DMS 273 treated with DMSO at 0.1 percent for 48 hours (cell line): ENCODE results near the gene PITPNM2.

Experiments
- DNase-seq: peaks from one replicate; lab custom pipeline; 2025; lab: John Stamatoyannopoulos, UW

The PITPNM2 gene

DNA sequence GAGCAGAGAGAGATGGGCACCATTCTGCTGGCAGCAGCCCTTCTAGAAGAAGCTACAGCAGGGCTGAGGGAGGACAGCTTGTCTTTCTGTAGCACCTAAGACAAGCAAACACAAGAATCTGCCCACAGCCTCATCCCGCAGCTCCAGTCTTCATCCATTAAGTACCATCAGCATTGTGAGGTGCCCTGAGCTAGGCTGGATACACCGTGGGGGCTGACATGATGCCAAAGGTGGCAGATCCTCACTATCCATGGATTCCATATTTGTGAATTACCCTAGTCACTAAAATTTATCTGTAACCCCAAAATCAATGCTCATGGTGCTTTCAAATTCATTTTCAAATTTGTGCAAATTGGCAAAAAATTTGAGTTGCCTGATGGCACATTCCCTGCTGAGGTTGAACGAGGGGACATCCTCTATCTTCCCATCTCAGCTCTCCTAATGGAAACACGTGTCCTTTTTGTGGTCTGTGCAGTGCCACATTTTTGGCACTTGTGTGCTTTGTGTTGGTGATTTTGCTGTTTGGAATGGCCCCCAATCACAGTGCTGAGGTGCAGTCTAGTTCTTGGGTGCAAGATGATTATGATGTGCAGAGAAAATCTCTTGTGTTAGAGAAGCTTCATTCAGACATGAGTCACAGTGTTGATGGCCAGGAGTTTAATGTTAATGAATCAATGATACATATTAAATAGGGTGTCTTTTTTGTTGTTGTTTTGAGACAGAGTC is 7.0 kb downstream of the PITPNM2 start:
- no peak for DNase-seq

GRCh38 chr12:123142921-123143735 is 7.8 kb downstream of the PITPNM2 start:
- DNase-seq = no peak

DNA sequence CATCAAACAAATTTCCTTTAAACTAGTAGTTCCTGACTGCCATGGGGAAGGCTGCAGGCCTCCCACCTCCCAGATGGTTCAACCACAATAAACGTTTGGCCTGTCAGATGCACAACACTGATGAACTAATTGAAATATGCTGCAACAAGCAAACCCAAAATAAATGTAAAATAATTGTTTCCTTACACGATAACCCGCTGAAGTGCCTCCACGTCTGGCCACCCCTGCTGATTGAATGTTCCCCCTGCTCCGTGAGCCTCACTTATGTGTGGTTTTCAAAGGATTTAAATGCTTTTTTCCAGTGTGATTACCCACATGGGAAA is 8.4 kb downstream of the PITPNM2 start:
- DNase-seq = no peak

GRCh38 chr12:123141615-123142517 is 9.0 kb downstream of the PITPNM2 start:
- no peak for DNase-seq

- DNase-seq = no peak
Measured at GRCh38 chr12:123140676-123141614, 9.9 kb downstream of the PITPNM2 start.

DNA sequence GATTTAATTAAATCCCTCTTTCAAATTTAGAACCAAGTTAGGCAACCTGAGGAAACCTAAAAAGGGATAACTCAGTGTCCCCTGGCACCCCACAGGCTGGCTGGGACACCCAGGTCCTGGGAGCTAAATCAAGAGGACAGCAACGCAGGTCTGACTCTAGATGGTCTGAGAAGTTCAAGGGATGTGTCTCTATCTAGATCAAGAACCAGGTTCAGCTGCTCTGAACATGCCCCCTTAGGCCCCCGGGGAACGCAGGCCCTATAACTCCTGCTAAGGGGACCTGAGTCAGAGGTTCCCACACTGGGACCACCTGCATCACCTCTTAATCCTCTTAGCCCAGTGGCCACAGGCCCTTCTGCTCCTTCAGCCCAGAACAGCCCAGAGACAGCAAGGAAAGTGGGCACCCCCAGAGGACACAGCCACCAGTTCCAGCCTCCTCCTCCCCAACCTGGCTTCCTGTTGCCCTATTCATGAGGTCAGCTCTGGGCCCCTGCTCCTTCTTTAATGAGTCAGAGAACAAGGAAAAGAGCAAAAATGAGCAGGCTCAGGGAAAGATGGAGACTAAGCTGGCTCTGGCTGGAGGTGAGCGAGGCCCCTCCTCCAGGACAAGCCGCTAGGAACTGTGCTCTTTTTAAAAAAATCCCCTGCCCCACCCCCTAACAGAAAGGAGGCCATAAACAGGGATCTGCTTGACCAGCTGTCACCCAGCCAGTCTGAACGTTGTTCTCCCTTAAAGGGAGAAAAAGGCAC is 10.8 kb downstream of the PITPNM2 start:
- peak; percentile 35 for DNase-seq

DNA sequence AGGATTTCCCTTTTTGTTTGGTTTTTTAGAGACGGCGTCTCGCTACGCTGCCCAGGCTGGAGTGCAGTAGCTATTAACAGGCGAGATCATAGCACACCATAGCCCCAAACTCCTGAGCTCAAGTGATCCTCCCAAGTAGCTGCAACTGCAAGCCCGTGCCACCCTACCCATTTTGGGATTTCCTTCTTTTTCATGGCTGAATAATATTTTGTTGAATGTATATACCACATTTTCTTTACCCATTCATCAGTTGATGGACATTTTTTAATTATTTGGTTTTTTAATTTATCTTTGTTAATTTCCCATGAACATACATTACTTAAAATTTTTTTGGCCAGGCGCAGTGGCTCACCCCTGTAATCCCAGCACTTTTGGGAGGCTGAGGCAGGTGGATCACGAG is 15.2 kb downstream of the PITPNM2 start:
- DNase-seq = no peak

GRCh38 chr12:123134826-123135225 is 16.1 kb downstream of the PITPNM2 start:
- DNase-seq = no peak

DNA sequence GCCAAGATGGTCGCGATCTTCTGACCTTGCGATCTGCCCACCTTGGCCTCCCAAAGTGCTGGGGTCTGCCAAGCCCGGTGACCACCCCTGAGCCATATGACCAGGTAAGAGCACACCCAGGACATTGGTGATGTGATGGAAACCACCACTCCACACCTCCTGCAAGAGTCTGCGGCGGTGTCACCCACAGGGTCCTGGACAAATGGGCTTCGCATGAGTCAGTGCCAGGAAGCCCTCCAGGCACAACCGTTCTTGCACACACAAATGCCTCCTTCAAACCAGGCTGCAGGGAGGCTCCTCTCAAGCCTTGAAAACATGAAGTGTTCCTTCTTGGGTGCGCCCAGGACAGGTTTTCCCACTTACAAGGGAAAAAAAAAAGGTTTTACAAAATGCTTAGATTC is 16.6 kb downstream of the PITPNM2 start:
- no peak for DNase-seq

GRCh38 chr12:123133701-123134100 is 17.2 kb downstream of the PITPNM2 start:
- no peak for DNase-seq

DNA sequence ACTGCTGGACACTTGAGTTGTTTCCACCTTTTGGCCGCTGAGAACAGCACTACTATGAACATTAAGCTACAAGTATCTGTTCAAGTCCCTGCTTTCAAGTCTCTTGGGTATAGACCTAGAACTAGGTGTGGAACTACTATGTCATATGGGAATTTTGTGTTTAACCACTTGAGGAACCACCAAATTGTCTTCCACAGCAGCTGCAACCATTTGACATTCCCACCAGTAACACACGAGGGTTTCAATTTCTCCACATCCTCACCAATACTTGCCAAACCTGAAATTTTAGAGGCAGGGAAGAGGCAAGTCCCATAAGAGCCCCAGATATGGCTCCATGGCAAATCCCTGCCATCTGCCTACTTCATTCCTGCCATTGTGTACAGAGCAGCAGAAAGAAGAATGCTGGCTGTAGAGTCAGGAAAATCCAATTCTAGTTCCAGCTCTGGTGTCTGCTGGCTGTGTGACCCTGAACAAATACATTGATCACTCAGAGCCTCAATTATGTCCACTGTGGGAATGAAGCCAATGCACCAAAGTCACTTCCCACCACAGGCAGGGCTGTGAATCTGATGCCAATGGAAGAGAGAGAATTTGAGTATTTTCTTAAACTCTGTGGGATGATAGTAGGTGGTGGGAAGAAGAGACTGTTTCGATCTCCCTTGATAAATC is 17.8 kb downstream of the PITPNM2 start:
- DNase-seq = no peak

DNA sequence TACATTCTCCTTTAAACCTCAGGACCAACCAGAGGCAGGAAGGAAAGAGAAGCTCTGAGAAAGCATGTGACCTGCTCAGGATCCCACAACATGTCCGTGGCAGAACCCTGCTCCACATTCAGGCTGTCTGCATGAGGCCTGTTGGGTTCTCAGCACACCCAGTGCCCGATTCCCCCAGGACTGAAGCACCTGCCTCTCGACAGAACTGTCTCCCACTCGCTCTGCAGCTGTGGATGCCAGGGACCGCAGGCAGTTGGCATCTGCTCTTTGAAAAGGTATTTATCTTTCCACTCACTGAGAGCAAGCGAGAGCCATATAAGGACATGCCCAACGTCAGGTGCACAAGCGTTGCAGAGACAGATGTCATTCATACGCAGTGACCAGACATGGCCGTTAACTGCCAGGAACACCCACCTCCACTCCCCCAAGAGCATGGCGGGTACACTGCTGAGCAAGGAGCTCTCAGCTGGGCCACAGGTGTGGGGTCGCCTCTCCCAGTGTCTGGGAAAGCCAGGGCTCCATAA is 18.9 kb downstream of the PITPNM2 start:
- no peak for DNase-seq

DNA sequence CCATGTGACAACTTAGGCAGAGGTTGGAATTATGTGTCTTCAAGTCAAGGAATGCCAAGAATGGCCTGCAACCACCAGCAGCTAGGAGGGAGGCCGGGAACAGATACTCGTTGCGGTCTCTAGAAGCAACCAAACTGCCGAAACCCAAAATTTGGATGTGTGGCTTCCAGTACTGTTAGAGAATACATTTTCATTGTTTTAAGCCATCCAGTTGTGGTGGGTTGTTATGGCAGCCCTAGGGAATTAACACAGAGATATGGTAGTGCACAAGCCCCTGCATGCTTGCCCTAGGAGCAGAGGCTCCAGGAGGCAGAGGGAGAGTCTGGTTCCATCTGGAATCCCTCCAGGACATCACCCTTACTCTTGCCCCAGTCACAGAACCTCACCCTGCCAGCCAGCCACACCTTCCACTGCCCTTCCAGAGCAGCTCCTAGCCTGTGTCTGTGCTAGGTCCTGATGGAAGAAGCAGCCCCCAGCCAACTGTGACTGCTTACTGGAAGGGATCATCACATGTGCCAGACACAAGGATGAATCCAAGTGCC is 19.5 kb downstream of the PITPNM2 start:
- no peak for DNase-seq

GRCh38 chr12:123129621-123130020 is 21.3 kb downstream of the PITPNM2 start:
- DNase-seq = no peak

- DNase-seq = no peak
Measured at GRCh38 chr12:123127182-123127495, 23.8 kb downstream of the PITPNM2 start.

DNA sequence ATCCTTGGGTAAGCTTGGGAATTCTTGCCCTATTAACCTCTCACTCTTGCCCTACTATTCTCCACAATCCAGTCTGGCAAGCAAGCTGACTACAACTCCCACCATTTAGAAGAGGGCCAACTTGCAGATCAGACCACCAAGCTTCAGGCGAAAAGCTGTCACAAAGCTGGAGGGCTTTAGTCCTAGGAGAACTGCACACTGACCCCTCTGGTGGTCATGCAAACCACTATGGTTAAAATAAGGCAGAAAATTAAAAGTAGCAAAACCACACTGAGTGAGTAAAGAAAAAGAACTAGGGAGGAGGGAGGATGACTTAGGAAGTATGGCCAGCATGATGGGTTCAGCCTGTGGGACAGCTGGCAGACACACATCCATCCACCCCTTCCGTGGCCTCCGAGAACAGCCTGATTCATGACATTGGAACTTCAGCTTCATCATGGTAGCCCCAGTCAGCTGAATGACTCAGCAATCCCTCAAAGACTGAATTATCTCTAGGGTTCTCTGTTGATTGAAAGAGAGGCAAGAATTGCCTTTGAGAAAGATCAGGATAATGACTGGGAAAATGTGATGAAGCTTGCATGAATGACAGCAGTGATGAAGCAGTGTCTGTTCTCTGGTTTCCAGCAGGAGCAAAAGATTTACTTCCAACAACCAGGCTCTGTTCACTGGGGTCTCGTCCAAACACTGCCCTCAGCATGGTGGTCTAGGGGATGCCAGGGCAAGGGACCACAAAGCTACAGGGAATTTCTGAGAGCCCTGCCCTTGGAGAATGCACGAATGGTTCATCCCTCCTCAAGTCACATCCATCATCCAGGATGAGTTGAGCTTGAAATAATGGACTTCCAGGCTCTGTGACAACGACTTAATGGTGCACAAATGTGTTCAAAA is 24.4 kb downstream of the PITPNM2 start:
- DNase-seq = no peak

- no peak for DNase-seq
Measured at GRCh38 chr12:123122626-123123025, 28.3 kb downstream of the PITPNM2 start.

DNA sequence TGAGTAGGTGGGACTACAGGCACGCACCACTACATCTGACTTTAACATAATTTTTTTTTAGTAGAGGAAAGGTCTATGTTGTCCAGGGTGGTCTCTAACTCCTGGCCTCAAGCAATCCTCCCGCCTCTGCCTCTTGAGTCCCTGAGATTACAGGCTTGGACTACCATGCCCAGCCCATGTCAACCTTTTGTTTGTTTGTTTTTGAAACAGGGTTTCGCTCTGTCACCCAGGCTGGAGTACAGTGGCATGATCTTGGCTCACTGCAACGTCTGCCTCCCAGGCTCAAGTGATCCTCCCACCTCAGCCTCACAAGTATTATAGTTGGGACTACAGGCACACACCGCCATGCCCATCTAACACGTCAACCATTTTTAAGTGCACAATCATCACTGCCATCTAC is 29.2 kb downstream of the PITPNM2 start:
- no peak for DNase-seq
